ENCODE data around the gene LIPF.

The LIPF gene, protein sequence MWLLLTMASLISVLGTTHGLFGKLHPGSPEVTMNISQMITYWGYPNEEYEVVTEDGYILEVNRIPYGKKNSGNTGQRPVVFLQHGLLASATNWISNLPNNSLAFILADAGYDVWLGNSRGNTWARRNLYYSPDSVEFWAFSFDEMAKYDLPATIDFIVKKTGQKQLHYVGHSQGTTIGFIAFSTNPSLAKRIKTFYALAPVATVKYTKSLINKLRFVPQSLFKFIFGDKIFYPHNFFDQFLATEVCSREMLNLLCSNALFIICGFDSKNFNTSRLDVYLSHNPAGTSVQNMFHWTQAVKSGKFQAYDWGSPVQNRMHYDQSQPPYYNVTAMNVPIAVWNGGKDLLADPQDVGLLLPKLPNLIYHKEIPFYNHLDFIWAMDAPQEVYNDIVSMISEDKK

DNA sequence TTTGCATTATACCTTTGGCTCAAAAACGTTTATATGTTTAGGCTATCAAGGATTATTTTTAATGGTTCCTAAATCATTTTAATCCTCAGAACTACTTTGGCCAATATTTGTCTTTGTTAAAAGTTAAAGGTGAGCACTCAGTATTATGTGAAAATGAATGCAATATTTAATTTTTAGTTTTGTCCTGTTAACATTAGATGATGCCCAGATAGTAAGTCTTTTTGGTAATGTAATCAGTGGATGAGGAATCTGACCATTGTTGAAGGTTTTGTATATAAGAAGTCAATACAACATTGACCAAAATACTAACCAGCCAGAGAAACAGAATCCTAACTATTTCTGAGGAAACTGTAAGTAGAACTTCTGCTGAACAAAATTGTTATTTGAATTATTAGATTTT lies at the start of gene LIPF:
LIPF (plus strand) TSS at position 301 of the 400 bp plus-strand sequence. CDS start 2,856 bp downstream, outside the sequence.
- H3K36me3 ChIP-seq (ENCODE audit: control insufficient read depth, insufficient read depth, low read length): no peaks in the 10 kb centered on the region
- no peaks in the 10 kb centered on the region for H3K9me3 ChIP-seq (ENCODE audit: control insufficient read depth, insufficient read depth, low read depth, low read length)
- H3K4me3 ChIP-seq (ENCODE audit: low read depth, low read length): no peak within 1 kb of the TSS
- H3K27ac ChIP-seq (ENCODE audit: low read depth, low read length): no peak within 1 kb of the TSS
- no peaks in the 10 kb centered on the region for H3K4me1 ChIP-seq (ENCODE audit: control insufficient read depth, insufficient read depth, low read length)
- H3K9ac ChIP-seq (ENCODE audit: low read length): no peak within 1 kb of the TSS
- H3K27me3 ChIP-seq (ENCODE audit: control insufficient read depth, insufficient read depth, low read length): no peaks in the 10 kb centered on the region

DNA sequence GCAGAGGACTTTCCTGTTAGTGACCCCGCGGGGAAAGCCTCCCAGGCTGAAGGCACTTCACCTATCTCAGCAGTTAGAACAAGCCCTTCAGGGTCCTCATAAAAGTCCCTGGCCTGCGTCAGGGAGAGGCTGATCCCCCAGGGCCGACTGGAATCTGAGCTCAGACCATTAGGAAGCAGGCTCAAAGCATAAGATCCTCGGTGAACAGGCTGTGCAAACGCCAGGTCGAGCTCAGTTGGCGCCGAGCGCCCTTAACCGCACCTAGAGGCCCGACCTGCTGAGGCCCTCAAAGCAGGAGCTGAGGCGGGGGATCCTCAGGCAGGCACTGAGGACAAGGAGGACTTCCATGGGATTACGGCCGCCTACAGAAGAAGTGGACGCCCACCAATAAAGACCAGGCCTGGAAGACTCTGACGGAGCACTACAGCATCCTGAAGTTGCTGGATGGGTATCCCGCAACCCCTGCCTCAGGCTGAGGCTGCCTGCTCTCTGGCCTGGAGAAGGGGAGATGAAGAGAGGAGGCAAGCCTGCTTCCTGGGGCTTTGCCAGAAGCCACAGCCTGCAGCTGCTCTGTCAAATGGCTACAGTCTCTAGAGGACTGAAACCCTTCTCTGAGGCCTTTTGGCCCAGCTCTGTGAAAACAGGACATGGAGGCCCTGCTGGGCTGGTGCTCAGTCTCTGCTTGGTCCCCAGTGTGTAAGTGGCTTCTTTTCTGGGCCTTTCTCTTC lies 47.8 kb upstream of the LIPF start:
- no peak overlapping the region for H3K4me3 ChIP-seq (ENCODE audit: low read depth, low read length)
- no peaks in the 10 kb centered on the region for H3K27me3 ChIP-seq (ENCODE audit: control insufficient read depth, insufficient read depth, low read length)
- no peaks in the 10 kb centered on the region for H3K36me3 ChIP-seq (ENCODE audit: control insufficient read depth, insufficient read depth, low read length)
- H3K9me3 ChIP-seq (ENCODE audit: control insufficient read depth, insufficient read depth, low read depth, low read length): no peaks in the 10 kb centered on the region
- no peak overlapping the region for H3K27ac ChIP-seq (ENCODE audit: low read depth, low read length)
- no peaks in the 10 kb centered on the region for H3K4me1 ChIP-seq (ENCODE audit: control insufficient read depth, insufficient read depth, low read length)
- no peak overlapping the region for H3K9ac ChIP-seq (ENCODE audit: low read length)

GRCh38 chr10:88617772-88618300 lies 46.4 kb upstream of the LIPF start:
- Histone ChIP-seq H3K27ac (ENCODE audit: low read depth, low read length) (no peak overlapping the region), H3K27me3 (ENCODE audit: control insufficient read depth, insufficient read depth, low read length) (no peaks in the 10 kb centered on the region), H3K4me1 (ENCODE audit: control insufficient read depth, insufficient read depth, low read length) (no peaks in the 10 kb centered on the region), H3K36me3 (ENCODE audit: control insufficient read depth, insufficient read depth, low read length) (no peaks in the 10 kb centered on the region), H3K9me3 (ENCODE audit: control insufficient read depth, insufficient read depth, low read depth, low read length) (no peaks in the 10 kb centered on the region), H3K9ac (ENCODE audit: low read length) (no peak overlapping the region), H3K4me3 (ENCODE audit: low read depth, low read length) (no peak overlapping the region)

- Histone ChIP-seq H3K27ac (ENCODE audit: low read depth, low read length) (no peak overlapping the region), H3K36me3 (ENCODE audit: control insufficient read depth, insufficient read depth, low read length) (no peaks in the 10 kb centered on the region), H3K9ac (ENCODE audit: low read length) (no peak overlapping the region), H3K4me1 (ENCODE audit: control insufficient read depth, insufficient read depth, low read length) (no peaks in the 10 kb centered on the region), H3K9me3 (ENCODE audit: control insufficient read depth, insufficient read depth, low read depth, low read length) (no peaks in the 10 kb centered on the region), H3K4me3 (ENCODE audit: low read depth, low read length) (no peak overlapping the region), H3K27me3 (ENCODE audit: control insufficient read depth, insufficient read depth, low read length) (no peaks in the 10 kb centered on the region)
These were observed 45.7 kb upstream of the LIPF start for GRCh38 chr10:88618496-88618895.

GRCh38 chr10:88620441-88620840 lies 43.8 kb upstream of the LIPF start:
- Histone ChIP-seq H3K27ac (ENCODE audit: low read depth, low read length) (no peak overlapping the region), H3K4me3 (ENCODE audit: low read depth, low read length) (no peak overlapping the region), H3K4me1 (ENCODE audit: control insufficient read depth, insufficient read depth, low read length) (no peaks in the 10 kb centered on the region)

DNA sequence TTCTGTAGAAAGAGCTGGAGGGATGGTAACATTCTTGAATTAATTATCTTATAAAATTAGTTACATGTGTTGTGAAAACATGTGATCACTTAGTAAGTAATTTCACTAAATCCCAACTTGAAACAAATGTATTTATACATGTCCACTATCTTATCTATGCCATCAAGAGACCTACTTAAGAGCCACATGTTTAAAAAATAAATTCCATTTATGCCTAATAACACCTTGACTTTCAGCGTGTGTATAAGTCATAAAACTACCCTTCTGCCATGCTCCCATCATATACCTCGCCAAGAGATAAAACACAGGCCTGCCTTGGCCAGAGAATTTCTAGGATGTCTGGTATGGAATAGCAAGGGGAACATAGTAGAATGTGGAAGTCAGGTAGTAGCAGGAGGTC lies 40.4 kb upstream of the LIPF start:
- no peaks in the 10 kb centered on the region for H3K36me3 ChIP-seq (ENCODE audit: control insufficient read depth, insufficient read depth, low read length)
- H3K4me3 ChIP-seq (ENCODE audit: low read depth, low read length): no peak overlapping the region
- no peak overlapping the region for H3K9ac ChIP-seq (ENCODE audit: low read length)
- no peaks in the 10 kb centered on the region for H3K4me1 ChIP-seq (ENCODE audit: control insufficient read depth, insufficient read depth, low read length)
- H3K27me3 ChIP-seq (ENCODE audit: control insufficient read depth, insufficient read depth, low read length): no peaks in the 10 kb centered on the region
- H3K27ac ChIP-seq (ENCODE audit: low read depth, low read length): no peak overlapping the region
- H3K9me3 ChIP-seq (ENCODE audit: control insufficient read depth, insufficient read depth, low read depth, low read length): no peaks in the 10 kb centered on the region

More at GRCh38 chr10:88620441-88620840, 43.8 kb upstream of the LIPF start:
- Histone ChIP-seq H3K9me3 (ENCODE audit: control insufficient read depth, insufficient read depth, low read depth, low read length) (no peaks in the 10 kb centered on the region), H3K9ac (ENCODE audit: low read length) (no peak overlapping the region), H3K27me3 (ENCODE audit: control insufficient read depth, insufficient read depth, low read length) (no peaks in the 10 kb centered on the region), H3K36me3 (ENCODE audit: control insufficient read depth, insufficient read depth, low read length) (no peaks in the 10 kb centered on the region)

DNA sequence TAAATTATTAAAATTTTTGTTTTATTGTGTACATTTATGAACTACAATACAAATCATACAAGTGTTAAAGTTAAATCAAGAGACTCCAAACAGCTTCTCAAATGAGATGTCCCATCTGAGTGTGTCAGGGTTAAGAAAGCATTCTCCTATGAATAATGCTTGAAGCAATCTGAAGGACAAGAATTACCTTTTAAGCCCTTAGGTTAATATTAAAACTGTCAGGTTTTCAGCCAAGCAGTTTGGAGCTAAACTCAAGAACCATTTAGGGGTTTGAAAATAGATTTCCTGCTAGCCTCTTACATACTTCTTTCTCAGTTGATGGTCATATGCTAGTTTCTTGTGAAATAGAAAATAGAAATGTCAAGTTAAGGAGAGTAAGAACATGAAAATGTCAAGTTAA lies 39.4 kb upstream of the LIPF start:
- H3K9ac ChIP-seq (ENCODE audit: low read length): no peak overlapping the region
- no peaks in the 10 kb centered on the region for H3K4me1 ChIP-seq (ENCODE audit: control insufficient read depth, insufficient read depth, low read length)
- H3K27me3 ChIP-seq (ENCODE audit: control insufficient read depth, insufficient read depth, low read length): no peaks in the 10 kb centered on the region
- H3K36me3 ChIP-seq (ENCODE audit: control insufficient read depth, insufficient read depth, low read length): no peaks in the 10 kb centered on the region
- no peak overlapping the region for H3K4me3 ChIP-seq (ENCODE audit: low read depth, low read length)
- H3K9me3 ChIP-seq (ENCODE audit: control insufficient read depth, insufficient read depth, low read depth, low read length): no peaks in the 10 kb centered on the region
- H3K27ac ChIP-seq (ENCODE audit: low read depth, low read length): no peak overlapping the region

DNA sequence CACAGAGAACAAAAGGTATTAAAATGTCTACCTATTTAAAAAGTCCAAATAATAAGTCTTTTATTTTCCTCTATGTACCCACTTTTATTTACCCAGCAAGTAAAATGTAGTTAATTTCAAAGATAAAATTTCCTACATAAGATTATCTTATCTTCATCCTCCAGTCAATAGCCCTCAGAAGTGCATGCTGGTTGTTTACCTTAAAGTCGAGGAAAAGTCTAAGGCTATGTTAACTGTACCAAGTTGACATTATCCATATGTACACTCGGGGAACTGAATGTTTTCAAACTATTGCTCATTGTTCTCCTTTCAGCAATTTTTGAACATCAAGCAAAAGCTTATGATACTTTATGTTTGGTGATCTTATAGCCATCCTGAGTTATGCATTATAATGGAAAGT lies 24.1 kb upstream of the LIPF start:
- no peaks in the 10 kb centered on the region for H3K4me1 ChIP-seq (ENCODE audit: control insufficient read depth, insufficient read depth, low read length)
- H3K27me3 ChIP-seq (ENCODE audit: control insufficient read depth, insufficient read depth, low read length): no peaks in the 10 kb centered on the region
- H3K9ac ChIP-seq (ENCODE audit: low read length): no peak overlapping the region
- no peak overlapping the region for H3K27ac ChIP-seq (ENCODE audit: low read depth, low read length)
- no peaks in the 10 kb centered on the region for H3K9me3 ChIP-seq (ENCODE audit: control insufficient read depth, insufficient read depth, low read depth, low read length)
- no peaks in the 10 kb centered on the region for H3K36me3 ChIP-seq (ENCODE audit: control insufficient read depth, insufficient read depth, low read length)
- H3K4me3 ChIP-seq (ENCODE audit: low read depth, low read length): no peak overlapping the region

- peaks cover 4% of the 10 kb centered on the region; the same call in 1 of the 2 replicates for H3K27me3 ChIP-seq (ENCODE audit: control insufficient read depth, insufficient read depth, low read length)
- no peak overlapping the region for H3K27ac ChIP-seq (ENCODE audit: low read depth, low read length)
- H3K36me3 ChIP-seq (ENCODE audit: control insufficient read depth, insufficient read depth, low read length): no peaks in the 10 kb centered on the region
- H3K4me3 ChIP-seq (ENCODE audit: low read depth, low read length): no peak overlapping the region
- no peaks in the 10 kb centered on the region for H3K9me3 ChIP-seq (ENCODE audit: control insufficient read depth, insufficient read depth, low read depth, low read length)
- H3K4me1 ChIP-seq (ENCODE audit: control insufficient read depth, insufficient read depth, low read length): no peaks in the 10 kb centered on the region
- H3K9ac ChIP-seq (ENCODE audit: low read length): no peak overlapping the region
These were observed 22.0 kb upstream of the LIPF start for GRCh38 chr10:88642209-88642608.

DNA sequence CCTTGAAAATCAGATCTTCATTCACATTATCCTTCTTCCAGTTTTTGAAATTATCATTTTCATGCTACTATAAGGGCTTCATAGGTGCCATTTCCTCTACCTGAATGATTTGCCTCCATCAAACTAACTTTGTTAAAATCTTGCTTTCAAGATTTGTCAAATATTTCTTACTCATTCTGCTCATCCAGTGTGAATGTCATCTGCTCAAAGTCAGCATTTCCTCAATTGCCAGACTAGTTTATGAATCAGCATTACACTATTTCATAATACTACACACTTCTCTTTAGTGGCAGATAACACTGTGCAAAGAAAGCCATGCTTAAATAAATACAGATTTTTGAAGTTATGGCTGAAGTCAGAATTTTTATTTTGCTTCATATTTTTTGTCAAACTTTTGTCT lies 21.3 kb upstream of the LIPF start:
- H3K27me3 ChIP-seq (ENCODE audit: control insufficient read depth, insufficient read depth, low read length): peaks cover 4% of the 10 kb centered on the region; the same call in 1 of the 2 replicates
- H3K9me3 ChIP-seq (ENCODE audit: control insufficient read depth, insufficient read depth, low read depth, low read length): no peaks in the 10 kb centered on the region
- no peaks in the 10 kb centered on the region for H3K4me1 ChIP-seq (ENCODE audit: control insufficient read depth, insufficient read depth, low read length)
- no peaks in the 10 kb centered on the region for H3K36me3 ChIP-seq (ENCODE audit: control insufficient read depth, insufficient read depth, low read length)
- no peak overlapping the region for H3K9ac ChIP-seq (ENCODE audit: low read length)
- H3K4me3 ChIP-seq (ENCODE audit: low read depth, low read length): no peak overlapping the region
- no peak overlapping the region for H3K27ac ChIP-seq (ENCODE audit: low read depth, low read length)

DNA sequence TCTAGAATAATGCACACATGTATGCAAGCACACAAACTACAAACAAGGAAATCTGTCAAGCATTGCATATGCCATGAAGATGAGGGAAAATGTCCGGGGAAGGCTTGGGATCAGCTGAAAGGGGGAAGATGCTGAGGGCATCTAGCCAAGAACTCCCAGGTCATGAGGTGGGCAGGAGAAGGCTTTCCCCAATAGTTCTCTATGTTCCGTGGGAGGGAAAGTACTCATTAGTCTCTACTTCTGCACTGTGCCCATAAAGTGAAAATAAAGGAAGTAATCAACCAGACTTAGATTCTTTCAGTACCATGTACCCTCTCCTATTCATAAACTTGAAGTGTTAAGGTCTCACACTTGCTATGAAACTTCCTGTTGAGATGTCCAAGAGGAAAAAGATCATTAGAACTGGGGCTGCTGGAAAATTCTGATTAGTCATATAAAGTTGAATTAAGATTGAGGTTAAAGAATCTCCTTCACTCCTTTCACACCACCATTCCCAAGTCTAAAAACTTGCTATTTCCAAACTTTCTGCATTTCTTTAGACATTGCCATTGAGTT lies 17.1 kb upstream of the LIPF start:
- peaks cover 4% of the 10 kb centered on the region; the same call in 1 of the 2 replicates for H3K27me3 ChIP-seq (ENCODE audit: control insufficient read depth, insufficient read depth, low read length)
- no peak overlapping the region for H3K27ac ChIP-seq (ENCODE audit: low read depth, low read length)
- H3K4me3 ChIP-seq (ENCODE audit: low read depth, low read length): no peak overlapping the region
- no peak overlapping the region for H3K9ac ChIP-seq (ENCODE audit: low read length)
- no peaks in the 10 kb centered on the region for H3K9me3 ChIP-seq (ENCODE audit: control insufficient read depth, insufficient read depth, low read depth, low read length)
- no peaks in the 10 kb centered on the region for H3K36me3 ChIP-seq (ENCODE audit: control insufficient read depth, insufficient read depth, low read length)
- H3K4me1 ChIP-seq (ENCODE audit: control insufficient read depth, insufficient read depth, low read length): no peaks in the 10 kb centered on the region

Measured in HUES6 (cell line).